ENCODE data around the gene DENND1C.

Gene DENND1C, protein sequence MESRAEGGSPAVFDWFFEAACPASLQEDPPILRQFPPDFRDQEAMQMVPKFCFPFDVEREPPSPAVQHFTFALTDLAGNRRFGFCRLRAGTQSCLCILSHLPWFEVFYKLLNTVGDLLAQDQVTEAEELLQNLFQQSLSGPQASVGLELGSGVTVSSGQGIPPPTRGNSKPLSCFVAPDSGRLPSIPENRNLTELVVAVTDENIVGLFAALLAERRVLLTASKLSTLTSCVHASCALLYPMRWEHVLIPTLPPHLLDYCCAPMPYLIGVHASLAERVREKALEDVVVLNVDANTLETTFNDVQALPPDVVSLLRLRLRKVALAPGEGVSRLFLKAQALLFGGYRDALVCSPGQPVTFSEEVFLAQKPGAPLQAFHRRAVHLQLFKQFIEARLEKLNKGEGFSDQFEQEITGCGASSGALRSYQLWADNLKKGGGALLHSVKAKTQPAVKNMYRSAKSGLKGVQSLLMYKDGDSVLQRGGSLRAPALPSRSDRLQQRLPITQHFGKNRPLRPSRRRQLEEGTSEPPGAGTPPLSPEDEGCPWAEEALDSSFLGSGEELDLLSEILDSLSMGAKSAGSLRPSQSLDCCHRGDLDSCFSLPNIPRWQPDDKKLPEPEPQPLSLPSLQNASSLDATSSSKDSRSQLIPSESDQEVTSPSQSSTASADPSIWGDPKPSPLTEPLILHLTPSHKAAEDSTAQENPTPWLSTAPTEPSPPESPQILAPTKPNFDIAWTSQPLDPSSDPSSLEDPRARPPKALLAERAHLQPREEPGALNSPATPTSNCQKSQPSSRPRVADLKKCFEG

GRCh38 chr19:6481541-6482342 lies at the start of gene DENND1C:
Gene DENND1C, minus strand, starts transcription at chr19:6481787. Its CDS starts 92 bp downstream, at chr19:6481695.
- no peak for DNase-seq

DNA sequence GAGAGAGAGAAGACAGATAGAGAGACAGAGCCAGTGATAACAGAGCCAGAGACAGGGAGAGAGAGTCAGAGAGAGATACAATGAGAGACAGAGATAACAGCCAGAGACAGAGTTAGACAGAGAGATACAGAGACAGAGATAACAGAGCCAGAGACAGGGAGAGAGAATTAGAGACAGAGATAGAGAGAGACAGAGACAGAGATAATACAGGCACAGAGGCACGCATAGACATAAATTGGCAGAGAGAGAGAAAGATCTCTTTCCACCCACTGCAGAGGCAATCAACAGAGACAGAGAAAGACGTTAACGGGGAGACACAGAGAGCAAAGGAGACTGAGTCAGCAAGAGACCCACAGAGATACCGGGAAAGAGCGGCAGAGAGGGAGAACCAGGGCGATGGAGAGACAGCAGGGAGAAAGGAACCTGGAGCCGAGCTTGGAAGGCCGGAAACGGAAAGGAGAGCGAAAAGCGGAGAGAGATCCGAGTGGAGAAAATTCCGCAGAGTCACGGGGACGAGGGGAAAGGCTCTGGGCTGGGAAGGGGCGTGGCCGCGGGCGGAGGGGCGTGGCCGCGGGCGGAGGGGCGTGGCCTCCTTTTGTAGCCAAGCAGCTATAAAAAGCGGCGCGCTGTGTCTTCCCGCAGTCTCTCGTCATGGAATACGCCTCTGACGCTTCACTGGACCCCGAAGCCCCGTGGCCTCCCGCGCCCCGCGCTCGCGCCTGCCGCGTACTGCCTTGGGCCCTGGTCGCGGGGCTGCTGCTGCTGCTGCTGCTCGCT lies 49.0 kb upstream of the DENND1C start, which contains the start of gene TNFSF9:
Gene TNFSF9 (plus strand): TSS at position 641 of the 777 bp plus-strand sequence. CDS start 11 bp downstream, at position 652.
- peak; percentile 46 for DNase-seq

- no peak for DNase-seq
These were observed 48.4 kb upstream of the DENND1C start for GRCh38 chr19:6529937-6530385.

GRCh38 chr19:6529351-6529750 lies 47.8 kb upstream of the DENND1C start:
- DNase-seq, result no peak

DNA sequence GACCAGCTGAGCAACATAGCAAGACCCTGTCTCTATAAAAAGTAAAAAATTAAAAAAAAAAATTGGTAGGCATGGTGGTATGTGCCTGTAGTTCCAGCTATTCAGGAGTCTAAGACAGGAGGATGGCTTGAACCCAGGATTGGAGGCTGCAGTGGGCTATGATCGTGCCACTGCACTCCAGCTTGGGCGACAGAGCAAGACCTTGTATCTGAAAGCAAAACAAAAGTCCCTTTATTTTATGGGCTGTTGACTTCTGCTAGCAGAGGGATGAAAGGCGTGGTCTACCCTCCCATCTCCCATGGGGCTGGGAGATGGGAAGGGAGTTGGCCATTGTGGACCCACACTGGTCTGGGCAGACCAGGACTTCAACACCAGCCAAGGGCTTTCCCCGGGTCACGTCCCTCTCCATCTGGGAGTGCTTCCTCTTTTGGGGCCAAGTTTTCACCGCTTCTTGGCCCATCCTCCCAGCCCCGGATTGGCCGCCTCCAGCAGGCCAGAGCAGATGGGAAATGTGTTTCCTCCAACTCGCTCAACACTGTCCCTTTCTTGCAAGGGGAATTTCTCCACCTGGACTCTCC lies 47.0 kb upstream of the DENND1C start:
- DNase-seq, result no peak

DNA sequence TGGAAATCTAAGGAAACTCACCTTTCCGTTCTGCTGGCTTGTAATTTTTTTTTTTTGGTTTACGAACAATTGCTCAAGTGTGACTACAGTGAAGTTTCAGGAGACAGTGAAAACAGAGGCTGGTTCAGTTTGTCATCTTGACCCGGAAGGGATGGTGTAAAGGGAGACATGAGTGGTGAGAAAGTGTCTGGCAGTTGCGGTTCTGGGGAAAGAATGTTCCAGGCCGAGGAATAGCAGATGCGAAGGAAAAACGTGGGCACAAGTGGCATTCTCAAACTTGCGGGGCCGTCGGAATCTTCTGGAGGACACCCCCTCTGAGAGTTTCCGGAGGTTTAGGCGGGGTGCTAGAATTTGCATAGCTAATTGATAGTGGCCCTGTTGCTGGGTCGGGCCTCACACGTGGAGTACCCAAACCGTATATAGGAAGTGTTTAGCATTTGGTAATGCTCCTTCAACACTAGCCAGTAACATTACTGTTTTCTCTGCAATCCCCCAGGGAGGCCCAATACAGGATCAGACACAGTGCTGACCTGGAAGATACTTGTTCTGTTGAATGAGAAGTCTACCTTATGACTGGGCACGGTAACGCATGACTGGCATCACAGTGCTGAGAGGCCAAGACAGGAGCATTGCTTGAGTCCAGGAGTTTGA lies 46.4 kb upstream of the DENND1C start:
- DNase-seq, result no peak

GRCh38 chr19:6524311-6524710 lies 42.7 kb upstream of the DENND1C start:
- no peak for DNase-seq

DNA sequence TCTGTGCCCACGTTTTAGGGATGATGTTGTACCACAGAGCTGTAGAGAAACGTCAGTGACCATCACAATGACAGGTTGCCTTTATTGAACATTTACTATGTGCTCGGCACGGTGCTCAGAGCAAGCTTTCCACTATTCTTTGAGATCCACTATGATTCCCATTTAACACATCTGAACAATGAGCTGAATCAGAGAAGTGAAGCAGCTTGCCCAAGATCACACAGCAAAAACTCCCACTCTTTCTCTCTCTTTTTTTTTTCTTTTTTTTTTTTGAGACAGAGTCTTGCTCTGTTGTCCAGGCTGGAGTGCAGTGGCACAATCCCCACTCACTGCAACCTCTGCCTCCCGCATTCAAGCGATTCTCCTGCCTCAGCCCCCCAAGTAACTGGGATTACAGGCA lies 41.1 kb upstream of the DENND1C start:
- DNase-seq, result no peak

DNA sequence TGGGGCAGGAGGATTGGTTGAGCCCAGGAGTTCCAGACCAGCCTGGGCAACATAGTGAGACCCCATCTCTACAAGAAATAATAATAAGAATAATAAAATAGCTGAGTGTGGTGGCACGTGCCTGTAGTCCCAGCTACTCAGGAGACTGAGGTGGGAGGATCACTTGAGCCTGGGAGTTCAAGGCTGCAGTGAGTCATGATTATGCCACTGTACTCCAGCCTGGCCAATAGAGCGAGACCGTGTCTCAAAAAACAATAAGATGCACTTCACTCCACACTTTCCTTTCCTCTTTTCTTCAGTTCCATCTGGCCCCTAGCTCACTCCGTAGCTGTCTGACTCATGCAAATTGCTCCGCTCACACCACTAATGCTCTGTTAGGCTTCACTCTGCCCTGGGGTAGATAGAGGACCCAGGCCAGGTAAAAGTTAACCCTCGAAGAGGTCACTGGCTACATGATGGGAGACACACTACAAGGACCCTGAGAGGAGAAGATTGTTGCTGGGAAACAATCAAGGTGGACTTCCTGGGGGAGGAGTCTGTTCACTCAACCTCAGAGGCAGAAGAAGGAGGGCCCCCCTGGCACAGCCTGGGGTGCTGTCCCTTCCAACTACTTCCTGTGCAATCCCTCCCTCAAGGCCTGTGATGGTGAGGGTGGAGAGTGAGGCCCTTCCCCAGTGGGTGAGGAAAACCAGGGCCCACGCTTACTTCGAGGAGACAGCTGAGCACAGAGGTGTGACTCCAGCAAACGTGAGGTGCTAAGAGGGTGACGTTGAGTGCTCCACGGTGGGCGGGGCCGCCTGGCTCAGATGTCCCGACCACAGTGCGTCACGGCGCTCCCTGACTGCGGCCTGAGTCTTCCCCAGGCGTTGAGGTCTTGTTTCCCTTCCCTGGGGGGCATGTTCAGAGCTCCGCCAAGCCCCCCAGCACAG lies 40.4 kb upstream of the DENND1C start:
- no peak for DNase-seq

DNA sequence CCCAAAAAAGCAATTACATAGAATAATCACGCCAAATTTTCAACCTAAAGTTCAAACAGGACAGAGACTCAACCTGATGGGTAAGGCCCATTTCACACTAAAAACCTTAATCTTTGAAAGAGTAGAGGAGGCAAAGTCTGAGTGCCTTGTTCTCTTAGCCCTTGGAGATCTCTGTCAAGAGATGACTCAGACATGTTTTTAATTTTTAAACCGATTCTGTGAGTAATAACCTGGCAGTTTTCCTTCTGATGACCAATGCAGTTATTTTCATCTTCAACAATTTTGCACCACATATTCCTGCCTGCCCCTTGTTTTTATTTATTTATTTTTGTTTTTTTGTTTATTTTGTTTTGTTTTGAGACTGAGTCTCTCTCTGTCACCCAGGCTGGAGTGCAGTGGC lies 37.7 kb upstream of the DENND1C start:
- DNase-seq, result no peak

GRCh38 chr19:6518145-6518911 lies 36.7 kb upstream of the DENND1C start:
- no peak for DNase-seq

DNA sequence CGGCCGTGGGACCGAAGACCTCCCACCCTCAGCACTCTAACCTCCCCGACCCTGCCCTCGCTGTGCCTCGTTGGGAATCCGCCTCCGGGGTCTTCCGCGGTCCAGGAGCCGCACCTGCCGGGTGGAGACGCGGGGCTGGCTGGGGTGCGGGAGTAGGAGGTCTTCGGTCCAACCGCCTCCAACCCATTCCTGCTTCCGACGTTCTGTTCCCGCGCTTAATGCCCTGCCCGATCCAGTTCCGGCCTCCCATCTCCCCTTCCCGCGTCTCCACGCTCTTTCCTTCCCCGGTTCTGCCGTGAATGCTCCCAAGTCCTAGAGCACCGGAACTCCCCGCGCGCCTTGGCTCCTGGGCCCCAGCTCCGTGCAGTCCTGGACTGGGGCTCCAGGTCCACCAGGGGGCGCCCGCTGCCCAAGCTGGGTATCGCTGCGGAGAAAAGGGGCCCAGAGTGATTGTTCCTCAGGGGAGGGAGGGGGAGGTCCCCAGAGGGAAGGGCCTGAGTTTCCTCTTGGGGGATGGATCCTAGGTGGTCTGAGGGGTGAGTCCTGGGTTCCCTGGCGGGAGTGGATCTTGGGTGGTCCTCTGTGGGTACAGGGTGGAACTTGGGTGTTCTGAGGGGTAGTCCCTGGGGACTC lies 35.2 kb upstream of the DENND1C start:
- peak; percentile 56 for DNase-seq

- DNase-seq, result no peak
These were observed 34.6 kb upstream of the DENND1C start for GRCh38 chr19:6516018-6516658.

DNA sequence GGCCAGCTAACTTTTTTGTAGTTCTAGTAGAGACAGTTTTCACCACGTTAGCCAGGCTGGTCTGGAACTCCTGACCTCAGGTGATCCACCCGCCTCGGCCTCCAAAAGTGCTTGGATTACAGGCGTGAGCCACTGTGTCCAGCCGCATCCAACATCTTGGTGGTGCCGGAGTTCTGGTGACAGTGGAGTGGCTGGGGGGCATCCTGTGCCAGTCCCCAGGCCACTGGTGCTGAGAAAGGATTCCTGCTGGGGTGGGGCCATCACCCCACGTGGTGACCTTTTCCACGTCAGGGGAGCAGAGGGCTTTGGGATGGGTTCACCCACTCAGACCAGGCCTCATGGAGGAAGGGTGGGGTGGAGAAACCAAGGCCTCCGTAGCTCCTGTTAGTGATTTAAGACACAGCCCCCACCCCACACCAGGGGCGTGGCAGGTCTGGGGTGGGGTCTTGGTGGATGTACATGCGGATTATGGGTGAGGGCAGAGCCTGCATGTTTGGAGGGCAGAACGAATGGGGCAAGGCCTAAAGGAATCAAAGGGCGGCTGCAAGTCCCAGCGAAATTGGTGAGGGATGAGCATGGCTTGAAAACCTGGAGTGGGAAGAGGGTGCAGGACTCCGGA lies 33.4 kb upstream of the DENND1C start:
- no peak for DNase-seq

DNA sequence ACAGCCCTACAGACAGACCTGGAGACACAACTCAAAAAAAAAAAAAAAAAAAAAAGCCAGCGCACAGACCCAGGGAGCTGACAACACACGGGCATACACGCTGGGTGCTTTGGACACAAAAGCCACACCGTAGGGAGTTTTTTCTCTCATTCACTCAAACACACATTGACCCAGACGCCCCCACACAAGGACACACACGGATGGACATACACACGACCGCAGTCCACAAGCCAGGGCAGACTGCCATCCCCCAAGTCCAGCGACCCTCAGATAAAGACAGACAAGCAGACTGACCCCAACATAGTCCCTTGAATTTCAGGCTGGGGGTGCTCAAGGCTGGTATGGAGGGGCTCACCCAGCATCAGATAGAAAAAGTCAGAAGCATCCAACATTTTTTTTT lies 32.5 kb upstream of the DENND1C start:
- no peak for DNase-seq

DNA sequence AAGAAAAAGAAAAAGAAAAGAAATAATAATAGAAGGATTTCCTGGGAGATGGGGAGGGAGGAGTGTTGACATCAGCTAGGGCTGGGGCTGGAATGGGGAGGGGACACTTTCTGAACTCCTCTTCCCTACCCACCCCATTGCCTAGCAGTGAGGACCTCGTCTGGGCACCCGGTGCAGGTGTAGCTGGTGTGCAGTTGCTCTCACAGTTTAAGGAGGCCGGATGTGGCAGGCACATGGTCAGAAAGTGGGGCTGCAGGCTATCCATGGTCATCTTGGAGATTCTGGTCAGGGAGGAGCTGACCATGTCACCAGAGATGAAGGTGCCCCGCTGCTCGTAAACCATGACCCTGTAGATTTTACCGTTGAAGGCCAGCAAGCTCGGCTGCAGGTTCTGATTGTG lies 29.0 kb upstream of the DENND1C start:
- no peak for DNase-seq

GRCh38 chr19:6509118-6509971 lies 27.8 kb upstream of the DENND1C start:
- no peak for DNase-seq

Measured in NCI-H1092 treated with DMSO at 0.1 percent for 48 hours (cell line).